ENCODE results near the gene ABCD3. TPM values are rescaled to one million over a fixed set of nuclear protein-coding genes. Genes with fewer than 3 reads are reported as not detected.
A peak's percentile ranks its signal among the peaks of the same experiment; 100 is the strongest.
"Not testable (repeated sequence)": the region's sequence is repeated elsewhere in the genome, so short reads cannot be mapped to it uniquely, and the experiment has no call there.

The ABCD3 gene
- 27.0 TPM for polyA plus RNA-seq (2013, experiment 1 of 4)
- 28.9 TPM for polyA plus RNA-seq (2013, experiment 2 of 4)
- polyA plus RNA-seq (2013, experiment 3 of 4) = 22.1 TPM
- polyA plus RNA-seq (2013, experiment 4 of 4) = 25.0 TPM

DNA sequence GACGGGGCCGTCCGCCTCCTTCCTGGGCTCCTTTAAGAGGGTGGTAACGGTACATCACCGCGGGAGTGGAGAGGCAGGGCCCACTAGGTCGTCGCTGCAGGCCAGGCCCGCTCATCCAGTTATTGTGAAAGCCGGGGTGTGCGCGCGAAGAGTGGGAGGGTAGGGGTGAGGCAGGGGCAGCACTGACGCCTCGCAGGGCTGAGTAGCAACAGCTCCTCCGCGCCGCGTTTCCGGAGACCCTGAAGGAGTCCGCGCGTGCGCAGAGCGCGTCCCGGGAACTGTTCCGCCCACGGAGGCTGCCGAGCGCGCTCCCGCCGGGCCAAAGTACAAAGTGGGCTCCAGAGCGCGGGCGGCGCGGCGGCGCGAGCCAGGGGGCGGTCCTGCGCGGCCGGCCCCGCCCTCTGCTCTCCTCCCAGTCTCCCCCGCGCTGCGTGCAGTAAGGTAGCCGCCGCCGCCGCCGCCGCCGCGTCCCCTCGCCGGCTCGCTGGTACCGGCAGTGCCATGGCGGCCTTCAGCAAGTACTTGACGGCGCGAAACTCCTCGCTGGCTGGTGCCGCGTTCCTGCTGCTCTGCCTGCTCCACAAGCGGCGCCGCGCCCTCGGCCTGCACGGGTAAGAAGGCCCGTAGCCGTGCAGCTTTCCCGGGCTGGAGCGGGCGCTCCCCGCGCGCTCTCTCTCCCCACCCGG, at the start of gene ABCD3:
TSS of gene ABCD3 (plus strand) at position 412 of the 686 bp plus-strand sequence. CDS start at position 502, 90 bp downstream.
- no peaks in the 10 kb centered on the region for H3K9me3 ChIP-seq (ENCODE audit: control insufficient read depth, low read length)
- H3K27ac ChIP-seq (ENCODE audit: insufficient read depth, low read depth, low read length, poor library complexity, severe bottlenecking) = peak within 1 kb of the TSS; percentile 22
- no peaks in the 10 kb centered on the region for H3K36me3 ChIP-seq (ENCODE audit: control insufficient read depth, insufficient read depth, low read length)
- peak within 1 kb of the TSS; percentile 92 for H3K4me3 ChIP-seq (ENCODE audit: insufficient read depth, low read depth, low read length)
- H3K4me1 ChIP-seq (ENCODE audit: control insufficient read depth, insufficient read depth, low read length) = peaks cover 10% of the 10 kb centered on the region
- 0% methylated on average over 84 of the region's 84 CpGs for WGBS, 2 experiments
- peaks cover 15% of the 10 kb centered on the region for H3K27me3 ChIP-seq (ENCODE audit: control insufficient read depth, insufficient read depth, low read length, poor library complexity, severe bottlenecking)

DNA sequence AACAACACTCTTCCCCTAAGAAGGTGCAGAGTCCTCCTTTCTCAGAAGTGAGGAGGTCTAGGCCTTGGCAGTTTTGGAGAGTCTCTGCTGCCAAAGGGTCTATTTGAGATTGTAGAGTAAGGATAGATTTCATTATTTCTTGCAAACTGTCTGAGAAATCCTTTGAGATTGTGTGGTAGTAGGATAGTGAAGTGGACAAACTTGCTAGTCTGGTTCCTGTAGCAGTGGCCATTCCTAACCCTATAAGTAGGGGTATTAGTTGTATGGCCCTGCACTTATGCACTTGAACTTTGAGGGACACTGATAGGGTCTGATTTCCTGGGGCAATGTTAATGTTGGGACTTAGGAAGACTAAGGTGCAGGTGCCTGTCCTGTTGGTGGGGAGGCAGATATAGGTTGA, 45.4 kb upstream of the ABCD3 start:
- not testable (repeated sequence) for H3K27me3 ChIP-seq (ENCODE audit: control insufficient read depth, insufficient read depth, low read length, poor library complexity, severe bottlenecking); H3K4me1 ChIP-seq (ENCODE audit: control insufficient read depth, insufficient read depth, low read length)

DNA sequence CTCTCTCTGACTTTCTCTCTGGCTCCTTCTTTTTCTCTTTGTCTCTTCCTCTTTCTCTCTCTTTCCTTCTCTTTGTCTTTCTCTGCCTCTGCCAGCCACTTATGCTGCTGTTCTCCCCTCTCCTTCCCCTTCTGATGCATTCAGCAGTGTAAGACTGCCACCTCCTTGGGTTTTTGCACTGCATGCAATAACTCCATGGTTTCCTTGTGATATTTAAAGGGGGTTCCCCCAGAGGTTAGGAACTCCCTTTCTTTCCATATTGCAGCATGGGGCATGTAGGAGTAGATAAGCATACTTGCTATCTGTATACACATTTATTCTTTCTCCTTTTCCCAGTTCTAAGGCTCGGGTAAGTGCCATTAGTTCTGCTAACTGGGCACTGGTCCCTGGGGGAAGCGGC, 44.9 kb upstream of the ABCD3 start:
- not testable (repeated sequence) for H3K4me3 ChIP-seq (ENCODE audit: insufficient read depth, low read depth, low read length); H3K9me3 ChIP-seq (ENCODE audit: control insufficient read depth, low read length); H3K36me3 ChIP-seq (ENCODE audit: control insufficient read depth, insufficient read depth, low read length); H3K27ac ChIP-seq (ENCODE audit: insufficient read depth, low read depth, low read length, poor library complexity, severe bottlenecking); H3K4me1 ChIP-seq (ENCODE audit: control insufficient read depth, insufficient read depth, low read length); H3K27me3 ChIP-seq (ENCODE audit: control insufficient read depth, insufficient read depth, low read length, poor library complexity, severe bottlenecking)
- WGBS, 2 experiments = no CpG with 5 or more reads among the region's 2 CpGs

More for the DNA sequence above, 45.4 kb upstream of the ABCD3 start:
- H3K9me3 ChIP-seq (ENCODE audit: control insufficient read depth, low read length); H3K27ac ChIP-seq (ENCODE audit: insufficient read depth, low read depth, low read length, poor library complexity, severe bottlenecking); H3K36me3 ChIP-seq (ENCODE audit: control insufficient read depth, insufficient read depth, low read length); H3K4me3 ChIP-seq (ENCODE audit: insufficient read depth, low read depth, low read length): not testable (repeated sequence)

GRCh38 chr1:94375666-94376065, 42.5 kb upstream of the ABCD3 start:
- not testable (repeated sequence) for H3K9me3 ChIP-seq (ENCODE audit: control insufficient read depth, low read length); H3K4me3 ChIP-seq (ENCODE audit: insufficient read depth, low read depth, low read length); H3K27ac ChIP-seq (ENCODE audit: insufficient read depth, low read depth, low read length, poor library complexity, severe bottlenecking); H3K27me3 ChIP-seq (ENCODE audit: control insufficient read depth, insufficient read depth, low read length, poor library complexity, severe bottlenecking); H3K36me3 ChIP-seq (ENCODE audit: control insufficient read depth, insufficient read depth, low read length); H3K4me1 ChIP-seq (ENCODE audit: control insufficient read depth, insufficient read depth, low read length)
- 93 to 95% methylated on average over 7 of the region's 7 CpGs for WGBS, 2 experiments

DNA sequence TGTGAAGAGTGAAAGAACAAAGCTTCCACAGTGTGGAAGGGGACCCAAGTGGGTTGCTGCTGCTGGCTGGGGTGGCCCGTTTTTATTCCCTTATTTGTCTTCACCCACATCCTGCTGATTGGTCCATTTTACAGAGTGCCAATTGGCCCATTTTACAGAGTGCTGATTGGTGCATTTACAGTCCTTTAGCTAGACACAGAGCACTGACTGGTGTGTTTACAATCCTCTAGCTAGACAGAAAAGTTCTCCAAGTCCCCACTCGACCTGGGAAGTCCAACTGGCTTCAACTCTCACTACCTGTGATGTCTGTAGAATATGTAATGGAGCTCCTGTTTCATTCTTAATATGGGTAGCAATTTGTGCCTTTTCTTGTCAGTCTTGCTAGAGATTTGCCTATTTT, 39.7 kb upstream of the ABCD3 start:
- H3K4me3 ChIP-seq (ENCODE audit: insufficient read depth, low read depth, low read length); H3K27ac ChIP-seq (ENCODE audit: insufficient read depth, low read depth, low read length, poor library complexity, severe bottlenecking); H3K27me3 ChIP-seq (ENCODE audit: control insufficient read depth, insufficient read depth, low read length, poor library complexity, severe bottlenecking); H3K36me3 ChIP-seq (ENCODE audit: control insufficient read depth, insufficient read depth, low read length); H3K4me1 ChIP-seq (ENCODE audit: control insufficient read depth, insufficient read depth, low read length); H3K9me3 ChIP-seq (ENCODE audit: control insufficient read depth, low read length): not testable (repeated sequence)
- WGBS, 2 experiments = 86 to 93% methylated on average over 2 of the region's 2 CpGs

GRCh38 chr1:94379615-94380014, 38.6 kb upstream of the ABCD3 start:
- H3K9me3 ChIP-seq (ENCODE audit: control insufficient read depth, low read length) = no peaks in the 10 kb centered on the region
- no peak overlapping the region for H3K4me3 ChIP-seq (ENCODE audit: insufficient read depth, low read depth, low read length)
- H3K36me3 ChIP-seq (ENCODE audit: control insufficient read depth, insufficient read depth, low read length) = no peaks in the 10 kb centered on the region
- no peaks in the 10 kb centered on the region for H3K4me1 ChIP-seq (ENCODE audit: control insufficient read depth, insufficient read depth, low read length)
- 89 to 96% methylated on average over 2 to 3 of the region's 3 CpGs for WGBS, 2 experiments
- H3K27me3 ChIP-seq (ENCODE audit: control insufficient read depth, insufficient read depth, low read length, poor library complexity, severe bottlenecking) = no peaks in the 10 kb centered on the region
- H3K27ac ChIP-seq (ENCODE audit: insufficient read depth, low read depth, low read length, poor library complexity, severe bottlenecking) = no peak overlapping the region

DNA sequence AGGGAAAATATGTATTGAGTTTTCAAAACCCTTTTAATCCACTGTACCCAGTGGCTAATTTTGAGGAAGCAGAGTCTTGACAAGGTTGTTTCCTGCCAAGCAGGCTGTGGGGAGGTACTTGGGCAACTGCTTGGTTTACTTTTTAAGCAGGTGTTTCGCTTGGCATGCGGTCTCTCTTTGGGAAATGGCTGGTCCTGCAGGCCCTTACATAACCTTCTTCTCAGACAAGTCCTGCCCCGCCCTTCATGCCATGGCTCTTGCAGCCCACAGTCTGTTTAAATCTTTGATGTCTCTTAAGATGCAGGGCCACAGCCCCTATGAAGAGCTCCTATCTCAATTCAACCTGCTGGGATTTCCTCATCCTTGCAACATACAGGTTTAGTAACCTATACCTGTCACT, 36.0 kb upstream of the ABCD3 start:
- WGBS, 2 experiments = 93 to 95% methylated on average over 3 of the region's 3 CpGs
- no peaks in the 10 kb centered on the region for H3K4me1 ChIP-seq (ENCODE audit: control insufficient read depth, insufficient read depth, low read length)
- no peak overlapping the region for H3K4me3 ChIP-seq (ENCODE audit: insufficient read depth, low read depth, low read length)

DNA sequence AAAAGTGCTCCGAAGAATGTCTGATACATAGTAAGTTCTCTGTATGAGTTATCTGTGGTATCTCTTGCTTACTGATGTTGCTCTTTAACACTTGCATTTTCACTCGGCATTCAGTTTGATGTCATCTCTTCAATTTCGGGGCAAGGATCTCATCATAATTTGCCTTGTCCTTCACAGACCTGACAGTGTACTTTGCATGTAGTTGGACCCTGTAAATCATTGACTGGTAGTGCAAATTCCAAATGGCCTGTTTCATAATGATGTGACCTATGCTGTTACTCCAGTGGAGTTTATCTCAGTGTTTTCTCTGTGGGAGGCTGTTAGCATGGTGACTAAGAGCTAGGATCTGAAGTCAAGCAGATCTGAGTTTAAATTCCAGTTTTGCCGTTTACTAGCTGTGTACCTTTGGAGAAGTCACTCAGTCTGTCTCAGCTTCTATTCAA, 34.2 kb upstream of the ABCD3 start:
- no peak overlapping the region for H3K27ac ChIP-seq (ENCODE audit: insufficient read depth, low read depth, low read length, poor library complexity, severe bottlenecking)
- no peak overlapping the region for H3K4me3 ChIP-seq (ENCODE audit: insufficient read depth, low read depth, low read length)
- no peaks in the 10 kb centered on the region for H3K27me3 ChIP-seq (ENCODE audit: control insufficient read depth, insufficient read depth, low read length, poor library complexity, severe bottlenecking)
- WGBS, 2 experiments = 92% methylated on average over 4 of the region's 4 CpGs
- H3K36me3 ChIP-seq (ENCODE audit: control insufficient read depth, insufficient read depth, low read length) = no peaks in the 10 kb centered on the region
- no peaks in the 10 kb centered on the region for H3K9me3 ChIP-seq (ENCODE audit: control insufficient read depth, low read length)
- H3K4me1 ChIP-seq (ENCODE audit: control insufficient read depth, insufficient read depth, low read length) = no peaks in the 10 kb centered on the region

More for the DNA sequence above, 36.0 kb upstream of the ABCD3 start:
- Histone ChIP-seq H3K9me3 (ENCODE audit: control insufficient read depth, low read length) (no peaks in the 10 kb centered on the region), H3K27ac (ENCODE audit: insufficient read depth, low read depth, low read length, poor library complexity, severe bottlenecking) (no peak overlapping the region), H3K27me3 (ENCODE audit: control insufficient read depth, insufficient read depth, low read length, poor library complexity, severe bottlenecking) (no peaks in the 10 kb centered on the region), H3K36me3 (ENCODE audit: control insufficient read depth, insufficient read depth, low read length) (no peaks in the 10 kb centered on the region)

DNA sequence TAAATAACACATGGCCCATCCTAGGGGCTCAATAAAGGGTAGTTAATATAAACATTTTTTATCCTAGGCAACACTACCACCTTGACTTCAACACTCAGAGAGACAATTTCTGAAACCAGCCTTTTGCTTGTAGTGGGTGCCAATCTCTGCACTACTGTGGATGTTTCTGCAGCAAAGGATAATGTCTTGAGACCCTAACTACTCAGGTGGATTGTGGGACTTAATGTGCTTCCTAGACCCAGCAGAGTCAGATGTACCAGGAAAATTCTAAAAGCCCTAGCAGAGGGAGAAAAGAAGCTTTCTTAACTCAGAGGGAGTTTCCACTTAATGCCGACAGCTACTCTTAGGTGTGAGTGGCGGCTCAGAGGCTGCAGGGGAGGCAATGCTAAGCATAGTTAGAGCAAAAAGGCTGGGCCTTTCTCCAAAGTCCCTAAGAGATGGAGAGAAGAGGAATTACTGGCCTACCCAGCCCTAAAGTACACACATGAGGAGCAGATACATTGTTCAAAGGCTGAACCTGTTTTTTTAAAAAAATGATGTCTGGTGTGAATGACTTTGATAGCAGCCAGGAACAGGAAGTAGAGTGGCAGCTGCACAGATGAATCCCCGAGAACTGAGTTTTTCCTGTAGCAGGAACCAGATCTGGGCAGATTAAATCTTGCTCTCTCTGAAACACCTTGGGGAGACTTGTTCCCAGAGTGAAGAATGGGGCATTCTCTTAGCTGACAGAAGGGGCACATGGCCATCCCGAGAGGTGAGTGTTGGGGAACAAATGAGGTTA, 33.5 kb upstream of the ABCD3 start:
- Histone ChIP-seq H3K36me3 (ENCODE audit: control insufficient read depth, insufficient read depth, low read length) (no peaks in the 10 kb centered on the region), H3K4me1 (ENCODE audit: control insufficient read depth, insufficient read depth, low read length) (no peaks in the 10 kb centered on the region), H3K27me3 (ENCODE audit: control insufficient read depth, insufficient read depth, low read length, poor library complexity, severe bottlenecking) (no peaks in the 10 kb centered on the region), H3K4me3 (ENCODE audit: insufficient read depth, low read depth, low read length) (no peak overlapping the region), H3K9me3 (ENCODE audit: control insufficient read depth, low read length) (no peaks in the 10 kb centered on the region), H3K27ac (ENCODE audit: insufficient read depth, low read depth, low read length, poor library complexity, severe bottlenecking) (no peak overlapping the region)
- WGBS, 2 experiments = 82 to 88% methylated on average over 4 of the region's 4 CpGs

GRCh38 chr1:94385308-94385929, 32.8 kb upstream of the ABCD3 start:
- H3K27me3 ChIP-seq (ENCODE audit: control insufficient read depth, insufficient read depth, low read length, poor library complexity, severe bottlenecking) = no peaks in the 10 kb centered on the region
- H3K36me3 ChIP-seq (ENCODE audit: control insufficient read depth, insufficient read depth, low read length) = no peaks in the 10 kb centered on the region
- no peak overlapping the region for H3K4me3 ChIP-seq (ENCODE audit: insufficient read depth, low read depth, low read length)
- no peaks in the 10 kb centered on the region for H3K4me1 ChIP-seq (ENCODE audit: control insufficient read depth, insufficient read depth, low read length)
- WGBS, 2 experiments = 46 to 100% methylated on average over 1 to 2 of the region's 2 CpGs
- H3K27ac ChIP-seq (ENCODE audit: insufficient read depth, low read depth, low read length, poor library complexity, severe bottlenecking) = no peak overlapping the region
- no peaks in the 10 kb centered on the region for H3K9me3 ChIP-seq (ENCODE audit: control insufficient read depth, low read length)
